Stimulated activated CD4-positive, alpha-beta T cell treated with anti-CD3 and anti-CD28 coated beads, Interleukin-4, amount 100 ng/mL, for 48 hours (primary cell): Measurements from ENCODE around the gene MPG.
"Not testable (repeated sequence)": the region's sequence is repeated elsewhere in the genome, so short reads cannot be mapped to it uniquely, and the experiment has no call there.

ENCODE experiments used
- DNase-seq, 2 donors: peaks; one replicate each; pipeline ENCODE4 v3.0.0-alpha.2; 2020; ENCODE audit warnings: low read depth in 2 of 2

Gene MPG, protein sequence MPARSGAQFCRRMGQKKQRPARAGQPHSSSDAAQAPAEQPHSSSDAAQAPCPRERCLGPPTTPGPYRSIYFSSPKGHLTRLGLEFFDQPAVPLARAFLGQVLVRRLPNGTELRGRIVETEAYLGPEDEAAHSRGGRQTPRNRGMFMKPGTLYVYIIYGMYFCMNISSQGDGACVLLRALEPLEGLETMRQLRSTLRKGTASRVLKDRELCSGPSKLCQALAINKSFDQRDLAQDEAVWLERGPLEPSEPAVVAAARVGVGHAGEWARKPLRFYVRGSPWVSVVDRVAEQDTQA

DNA sequence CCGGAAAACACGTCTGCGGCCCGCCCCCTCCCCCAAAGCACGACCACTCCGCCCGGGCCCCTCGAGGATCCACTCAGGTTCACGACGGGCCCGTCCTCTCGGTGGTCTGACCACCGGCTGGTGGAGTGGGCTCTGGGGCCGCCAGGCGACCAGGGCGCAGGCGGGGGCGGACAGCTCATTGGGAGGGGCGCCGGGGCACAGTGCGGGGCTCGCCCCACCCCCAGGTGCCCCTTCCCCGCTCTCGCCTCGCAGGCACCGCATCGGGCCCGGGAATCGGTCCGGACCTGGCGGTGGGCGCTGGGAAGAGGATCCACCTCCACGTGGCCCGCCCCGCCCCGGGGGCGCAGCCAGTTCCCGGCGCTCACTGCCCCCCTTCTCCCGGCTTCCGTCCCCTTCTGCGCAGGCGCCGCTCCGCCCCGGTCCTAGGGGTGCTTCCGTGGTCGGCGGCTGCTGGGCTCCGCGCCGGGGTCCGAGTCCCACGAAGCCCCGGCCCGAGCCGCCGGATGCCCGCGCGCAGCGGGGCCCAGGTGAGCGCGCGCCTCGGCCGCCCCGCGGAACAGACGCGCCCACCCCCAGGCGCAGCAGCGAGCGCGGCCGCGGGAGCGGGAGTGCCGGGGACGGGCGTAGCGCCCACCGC lies at the start of gene MPG:
MPG (plus strand) TSS at position 419 of the 637 bp plus-strand sequence; CDS start at position 504, 85 bp downstream.
- peak; percentile 70 to 80 for DNase-seq

- DNase-seq, result not testable (repeated sequence)
These were observed 47.4 kb upstream of the MPG start for GRCh38 chr16:30627-31026.

DNA sequence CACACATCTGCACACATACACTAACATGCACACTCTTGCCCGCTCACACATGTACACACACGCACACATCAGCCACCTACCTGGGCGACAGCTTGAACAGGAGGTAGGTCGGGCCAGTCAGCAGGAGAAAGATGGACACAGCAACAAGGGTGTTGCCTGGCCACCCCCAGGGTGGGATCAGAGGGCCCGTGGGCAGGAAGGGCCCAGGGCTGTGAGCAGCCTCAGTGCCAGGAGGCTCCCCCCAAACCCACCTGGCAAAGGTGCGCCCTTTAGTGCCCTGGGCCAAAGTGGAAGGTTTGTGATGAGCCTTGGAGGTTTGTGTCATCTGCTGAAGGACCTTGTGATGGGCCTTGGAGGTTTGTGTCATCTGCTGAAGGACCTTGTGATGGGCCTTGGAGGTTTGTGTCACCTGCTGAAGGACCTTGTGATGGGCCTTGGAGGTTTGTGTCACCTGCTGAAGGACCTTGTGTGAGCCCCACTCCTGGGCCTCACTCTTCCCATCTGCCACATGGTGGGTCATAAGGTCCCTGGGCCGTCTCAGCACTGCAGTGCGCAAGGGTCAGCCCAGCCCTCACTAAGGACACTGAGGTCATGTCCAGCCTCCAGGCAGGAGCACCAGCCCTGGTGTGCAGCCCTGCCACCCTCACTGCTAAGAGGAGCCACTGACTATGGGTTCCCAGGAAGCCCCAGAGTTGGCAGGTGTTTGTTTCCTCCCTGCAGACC lies 44.7 kb upstream of the MPG start:
- DNase-seq, result not testable (repeated sequence)

DNA sequence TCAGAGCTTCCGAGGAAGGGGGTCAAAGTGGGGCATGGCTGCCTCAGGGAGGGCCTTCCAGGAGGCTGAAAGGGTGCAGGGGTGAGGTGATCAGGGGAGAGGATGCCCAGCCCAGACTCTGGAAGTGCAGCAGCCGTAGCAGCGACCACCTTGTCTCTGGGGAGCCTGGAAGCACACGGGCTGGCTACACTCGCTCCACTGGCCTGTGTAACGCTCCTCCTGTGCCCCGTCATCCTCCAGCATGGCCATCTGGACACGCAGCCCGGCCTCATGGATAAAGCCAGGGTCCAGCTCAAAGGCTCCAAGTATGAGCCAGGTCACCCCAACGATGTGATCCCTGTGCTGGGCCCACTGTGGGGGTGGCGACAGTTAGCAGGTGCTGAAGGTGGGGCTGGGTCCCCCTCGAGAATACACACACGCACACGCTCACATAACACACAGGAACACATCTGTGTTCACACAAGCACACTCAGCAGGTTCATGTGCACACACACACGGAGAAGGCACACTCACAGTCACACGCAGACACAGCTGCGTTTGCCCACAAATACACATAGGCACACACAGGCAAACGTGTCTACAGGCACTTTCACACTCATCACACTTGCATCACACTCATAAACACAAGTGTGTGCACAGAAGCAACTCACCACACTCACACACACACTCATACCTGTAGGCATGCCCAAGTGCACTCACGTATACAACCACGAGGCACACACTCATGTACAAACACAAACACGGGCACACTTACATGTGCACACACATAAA lies 44.0 kb upstream of the MPG start:
- no peak for DNase-seq

- DNase-seq, result no peak
These were observed 43.4 kb upstream of the MPG start for GRCh38 chr16:34648-34987.

- DNase-seq, result no peak
These were observed 42.9 kb upstream of the MPG start for GRCh38 chr16:35011-35677.

- no peak for DNase-seq
These were observed 42.2 kb upstream of the MPG start for GRCh38 chr16:35678-36305.

DNA sequence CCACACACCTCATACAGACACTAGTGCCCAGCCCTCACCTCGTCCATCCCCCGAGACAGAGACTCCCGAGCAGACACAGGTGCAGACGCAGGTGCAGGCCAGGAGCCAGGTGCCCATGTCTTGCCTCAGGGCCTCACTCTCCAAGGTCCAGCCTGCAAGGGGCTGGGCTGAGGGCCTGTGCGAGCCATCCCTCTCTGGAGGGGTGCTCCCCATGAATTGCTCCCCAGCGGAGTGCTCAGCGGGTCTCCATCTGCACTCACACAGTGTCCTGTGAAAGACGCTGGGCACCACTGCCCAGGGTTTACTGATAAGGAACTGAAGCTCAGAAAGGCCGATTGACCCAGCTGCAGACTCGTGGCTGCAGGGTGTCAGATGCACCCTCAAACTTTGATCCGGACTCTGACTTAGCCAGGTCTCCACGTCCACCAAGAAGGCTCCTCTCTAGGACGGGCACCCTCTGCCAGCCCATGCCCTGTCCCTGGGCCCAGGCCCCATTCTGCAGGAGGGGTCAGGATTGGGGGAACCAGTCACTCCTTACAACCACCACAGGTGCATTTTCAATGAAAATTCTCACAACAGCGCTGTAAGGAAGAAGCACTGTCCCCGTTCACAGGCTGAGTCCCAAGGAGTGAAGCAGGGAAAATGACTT lies 41.6 kb upstream of the MPG start:
- DNase-seq, result no peak

DNA sequence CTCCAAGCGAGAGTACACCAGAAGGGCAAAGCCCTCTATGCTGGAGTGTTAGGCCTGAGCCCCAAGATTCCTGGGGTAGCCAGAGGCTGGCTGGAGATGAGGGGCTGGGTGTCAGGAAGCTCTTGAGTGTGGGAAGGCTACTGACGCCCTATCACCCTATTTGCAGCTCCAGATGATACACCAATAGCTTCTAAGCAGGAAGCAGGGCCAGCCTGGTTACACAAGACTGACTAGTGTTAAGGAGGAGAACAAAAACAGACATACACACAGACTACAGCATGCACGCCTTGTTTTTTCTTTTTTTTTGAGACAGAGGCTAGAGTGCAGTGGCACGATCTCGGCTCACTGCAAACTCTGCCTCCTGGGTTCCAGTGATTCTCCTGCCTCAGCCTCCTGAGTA lies 40.5 kb upstream of the MPG start:
- no peak for DNase-seq

- not testable (repeated sequence) for DNase-seq
These were observed 39.8 kb upstream of the MPG start for GRCh38 chr16:38206-38605.

DNA sequence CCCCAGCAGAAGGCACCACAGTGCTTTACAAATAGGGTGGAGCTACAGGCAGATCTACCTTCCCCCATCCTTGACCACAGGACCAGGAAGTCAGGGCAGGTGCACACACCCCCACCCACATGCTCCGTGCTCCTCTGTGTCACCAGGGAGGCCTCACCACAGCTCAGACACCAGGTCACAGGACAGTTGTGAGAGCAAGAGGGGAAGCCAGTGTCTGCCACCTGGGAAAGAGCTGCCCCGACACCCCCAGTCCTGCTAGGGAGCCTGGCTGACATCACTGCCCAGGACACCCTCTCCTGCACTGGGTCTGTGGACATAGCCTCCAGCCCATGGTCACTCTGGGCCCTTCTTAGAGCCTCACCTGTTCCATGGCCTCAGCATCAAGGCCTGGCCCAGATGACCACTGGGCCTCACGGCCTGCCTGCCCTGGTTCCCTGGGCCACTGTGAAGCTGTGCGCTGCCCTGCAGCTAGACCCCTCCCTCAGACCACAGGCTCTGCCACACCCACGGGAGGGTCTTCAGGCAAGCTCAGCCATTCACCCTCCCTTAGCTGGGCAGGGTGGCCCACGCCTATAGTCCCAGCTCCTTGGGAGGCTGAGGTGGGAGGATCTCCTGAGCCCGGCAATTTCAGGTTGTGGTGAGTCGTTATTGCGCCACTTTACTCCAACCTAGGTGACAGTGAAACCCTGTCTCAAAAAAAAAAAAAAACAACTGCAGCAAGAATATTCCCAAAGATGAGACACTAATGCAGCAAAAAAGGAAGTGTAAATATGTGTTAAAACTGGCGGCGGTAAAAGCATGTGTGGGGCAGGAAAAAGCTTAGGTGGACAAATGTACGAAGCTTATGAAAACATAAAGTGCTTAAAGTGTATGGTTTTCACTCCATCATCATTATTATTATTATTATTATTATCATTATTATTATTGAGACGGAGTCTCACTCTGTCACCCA lies 38.8 kb upstream of the MPG start:
- DNase-seq, result peak; percentile 18 to 22

DNA sequence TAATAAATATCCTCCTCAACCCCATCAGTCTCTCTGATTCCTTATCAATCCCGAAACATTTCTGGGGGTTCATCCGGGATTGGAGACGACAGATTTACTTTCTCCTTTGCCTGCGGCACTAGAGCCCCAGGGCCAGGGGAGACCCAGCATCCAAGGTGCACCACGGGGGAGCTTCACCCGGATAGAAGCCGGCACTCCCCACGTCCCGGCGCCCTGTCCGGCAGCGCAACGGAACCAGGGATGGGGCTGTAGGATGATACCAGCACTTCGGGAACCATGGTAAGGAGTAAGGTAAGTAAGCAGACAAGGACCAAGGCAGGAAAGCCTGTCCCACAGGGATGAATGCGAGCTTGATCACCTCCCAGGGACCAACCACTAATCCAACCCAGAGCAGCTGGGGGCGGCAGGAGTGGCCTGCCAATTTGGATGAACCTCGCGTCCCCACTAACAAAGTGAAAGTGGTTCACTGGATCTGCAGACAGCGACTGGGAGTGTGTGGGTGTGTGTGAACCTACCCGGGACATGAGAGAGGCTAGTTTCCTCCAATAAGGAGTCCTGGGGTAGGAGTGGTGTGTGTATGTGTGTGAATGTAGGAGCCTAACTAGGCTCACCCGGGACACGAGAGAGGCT lies 36.5 kb upstream of the MPG start:
- no peak for DNase-seq

DNA sequence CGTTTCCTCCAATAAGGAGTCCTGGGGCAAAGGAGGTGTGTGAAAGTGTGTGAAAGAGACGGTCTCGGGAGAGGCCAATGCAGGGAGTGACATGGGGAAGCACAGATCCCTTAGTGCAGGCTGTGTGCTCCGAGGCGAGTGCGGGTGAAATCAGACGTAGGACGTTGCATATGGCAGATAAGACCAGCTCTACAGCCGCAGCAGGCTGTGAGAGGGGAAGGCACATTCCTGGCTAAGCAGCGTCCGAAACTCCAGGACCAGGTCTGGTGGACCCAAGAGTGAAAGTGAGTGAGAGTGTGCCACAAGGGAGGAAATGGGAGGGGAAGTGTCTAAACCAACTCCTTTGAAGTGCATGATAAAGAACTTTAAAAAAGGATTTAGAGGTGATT lies 36.0 kb upstream of the MPG start:
- no peak for DNase-seq

DNA sequence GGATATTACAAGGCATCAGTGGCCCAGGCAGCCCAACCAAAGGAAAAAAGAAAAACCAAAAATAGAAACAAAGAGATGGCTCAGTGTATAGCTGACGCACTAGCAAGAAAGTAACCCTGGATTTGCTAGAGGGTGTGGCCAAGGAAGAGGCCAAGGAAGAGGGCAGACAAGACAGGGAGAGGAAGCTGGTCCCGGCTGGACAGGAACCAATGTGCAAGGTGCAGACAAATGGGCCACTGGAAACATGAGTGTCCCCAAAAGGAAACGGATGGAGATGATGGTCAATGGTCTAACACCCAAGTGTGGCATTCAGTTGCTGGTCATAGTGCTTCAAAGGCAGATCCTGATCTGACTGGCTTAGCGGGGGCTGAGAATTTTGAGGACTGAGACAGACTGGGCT lies 35.3 kb upstream of the MPG start:
- DNase-seq, result no peak

DNA sequence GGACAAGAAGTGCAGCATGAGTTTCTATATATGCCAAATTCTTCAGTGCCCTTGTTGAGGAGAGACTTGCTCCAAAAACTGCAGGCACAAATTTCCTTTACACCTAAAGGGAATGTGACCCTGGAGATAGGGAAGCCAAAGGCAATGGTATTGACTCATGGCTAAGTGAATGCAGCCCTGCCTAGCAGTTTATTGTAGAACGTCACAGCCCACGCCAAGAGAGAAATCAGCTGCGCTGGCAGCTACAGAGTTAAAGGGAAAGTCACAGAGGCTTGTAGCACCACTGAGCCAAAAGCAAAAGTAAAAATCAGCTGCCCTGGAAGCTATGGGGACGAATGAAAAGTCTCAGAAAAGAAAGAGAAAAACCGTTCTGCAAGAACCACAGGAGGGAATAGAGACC lies 34.7 kb upstream of the MPG start:
- DNase-seq, result no peak

DNA sequence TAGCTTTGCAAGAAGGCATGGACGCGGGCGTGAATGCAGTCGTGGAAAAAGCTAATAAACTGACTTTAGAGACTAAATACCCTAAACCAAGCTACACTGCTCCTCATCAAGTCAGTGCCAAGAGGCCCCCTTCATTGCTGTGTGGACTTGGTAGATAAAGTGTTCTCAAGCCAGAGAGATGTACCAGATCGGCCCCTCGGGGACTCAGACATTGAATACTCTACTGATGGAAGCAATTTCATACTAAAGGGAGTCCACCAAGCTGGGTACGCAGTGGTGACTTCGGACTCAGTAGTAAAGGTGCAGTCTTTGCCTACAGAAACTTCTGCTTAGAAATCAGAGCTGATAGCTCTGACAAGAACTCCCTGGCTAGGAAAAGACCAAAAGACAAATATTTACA lies 33.4 kb upstream of the MPG start:
- no peak for DNase-seq

GRCh38 chr16:45454-45853 lies 32.6 kb upstream of the MPG start:
- no peak for DNase-seq

DNA sequence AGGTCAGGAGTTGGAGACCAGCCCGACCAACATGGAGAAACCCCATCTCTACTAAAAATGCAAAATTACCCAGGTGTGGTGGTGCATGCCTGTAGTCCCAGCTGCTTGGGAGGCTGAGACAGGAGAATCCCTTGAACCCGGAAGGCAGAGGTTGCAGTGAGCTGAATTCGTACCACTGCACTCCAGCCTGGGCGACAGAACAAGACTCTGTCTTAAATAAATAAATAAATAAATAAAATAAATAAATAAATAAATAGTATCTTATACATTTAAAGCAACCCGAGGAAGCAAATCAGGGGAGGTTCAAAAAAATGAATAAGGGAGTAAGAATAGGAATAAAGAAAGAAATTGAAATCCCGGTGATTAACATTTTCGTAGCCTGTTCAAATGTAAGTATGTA lies 31.5 kb upstream of the MPG start:
- DNase-seq, result not testable (repeated sequence)

- no peak for DNase-seq
These were observed 30.8 kb upstream of the MPG start for GRCh38 chr16:47234-47633.
